Fibroblast of peridontal ligament (primary cell): Measurements from ENCODE around the gene SP110.
A peak's percentile ranks its signal among the peaks of the same experiment; 100 is the strongest.
"Not testable (repeated sequence)": the region's sequence is repeated elsewhere in the genome, so short reads cannot be mapped to it uniquely, and the experiment has no call there.

ENCODE experiments used
- DNase-seq: peaks from one replicate; pipeline ENCODE4 v3.0.0-alpha.2; 2010; ENCODE audit errors: extremely low read depth

Gene SP110

GRCh38 chr2:230219419-230220331 is at the start of gene SP110:
Gene SP110 (minus strand): TSS chr2:230219984. CDS start chr2:230216927, 3,057 bp downstream.
- peak; percentile 86 for DNase-seq

DNA sequence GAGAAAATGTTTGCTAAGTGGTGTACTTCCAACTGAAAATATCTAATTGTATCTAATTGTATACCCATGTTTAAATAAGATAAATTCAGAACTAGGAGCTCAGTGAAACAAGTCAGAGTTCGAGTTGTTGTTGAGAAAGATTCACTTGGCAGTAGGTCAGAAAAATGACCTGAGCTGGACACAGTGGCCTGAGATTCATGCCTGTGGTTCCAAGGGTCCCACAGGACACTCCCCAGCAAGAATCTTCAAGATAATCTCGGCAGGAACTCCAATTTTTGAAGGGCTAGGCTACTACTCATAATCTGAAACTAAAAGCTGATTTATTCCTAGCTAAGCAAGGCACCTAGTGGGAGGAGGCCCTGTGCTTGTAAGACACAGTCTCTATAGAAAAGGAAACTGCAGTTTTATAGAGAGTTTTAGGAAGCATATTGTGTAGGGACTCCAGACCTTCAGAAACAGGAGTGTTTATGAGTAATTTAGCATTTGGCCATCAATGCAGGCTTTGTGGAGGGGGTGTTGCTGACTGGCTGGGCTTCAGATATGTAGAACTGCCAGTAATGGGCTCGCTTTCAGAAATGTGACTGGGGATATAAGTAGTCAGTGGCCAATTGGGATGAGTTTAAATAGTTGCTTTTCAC is 48.9 kb upstream of the SP110 start:
- no peak for DNase-seq

DNA sequence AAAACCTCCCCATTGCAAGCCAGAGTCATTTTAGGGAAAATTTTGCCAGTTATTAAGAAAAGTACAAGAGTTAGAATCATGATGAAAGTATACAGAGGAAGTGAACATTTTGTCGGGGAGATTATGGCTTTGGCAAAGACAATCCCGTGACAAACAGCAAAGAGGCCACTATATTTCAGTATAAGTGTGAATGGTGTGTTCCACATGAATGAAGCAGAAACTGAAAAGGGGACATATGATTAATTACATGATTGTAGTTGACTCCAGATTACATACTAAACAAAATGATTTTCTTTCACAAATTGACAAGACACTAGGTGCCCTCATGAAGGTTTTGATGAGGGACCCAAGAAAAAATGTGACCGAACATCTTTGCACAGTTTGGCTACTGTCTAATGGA is 47.8 kb upstream of the SP110 start:
- DNase-seq: no peak

DNA sequence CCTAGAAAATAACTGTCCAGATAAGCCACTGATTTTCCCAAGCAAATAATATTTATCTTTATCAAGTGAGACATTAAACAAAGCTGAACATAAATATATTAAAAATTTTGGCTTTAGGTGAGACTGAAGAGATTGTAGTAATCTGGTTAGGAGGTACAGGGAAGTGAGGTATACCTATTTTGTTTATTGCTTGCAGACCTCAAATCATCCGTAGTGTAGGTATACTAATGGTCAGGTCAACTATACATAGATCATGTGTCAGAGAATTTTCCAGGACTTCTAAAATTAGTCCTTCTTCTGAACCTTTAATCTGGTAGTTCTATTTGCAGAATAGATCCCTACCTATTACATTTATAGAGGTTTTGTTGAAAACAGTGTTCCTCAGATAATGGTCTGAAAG is 47.3 kb upstream of the SP110 start:
- DNase-seq: no peak

GRCh38 chr2:230266638-230267037 is 46.9 kb upstream of the SP110 start:
- no peak for DNase-seq

GRCh38 chr2:230264945-230265344 is 45.2 kb upstream of the SP110 start:
- DNase-seq: not testable (repeated sequence)

DNA sequence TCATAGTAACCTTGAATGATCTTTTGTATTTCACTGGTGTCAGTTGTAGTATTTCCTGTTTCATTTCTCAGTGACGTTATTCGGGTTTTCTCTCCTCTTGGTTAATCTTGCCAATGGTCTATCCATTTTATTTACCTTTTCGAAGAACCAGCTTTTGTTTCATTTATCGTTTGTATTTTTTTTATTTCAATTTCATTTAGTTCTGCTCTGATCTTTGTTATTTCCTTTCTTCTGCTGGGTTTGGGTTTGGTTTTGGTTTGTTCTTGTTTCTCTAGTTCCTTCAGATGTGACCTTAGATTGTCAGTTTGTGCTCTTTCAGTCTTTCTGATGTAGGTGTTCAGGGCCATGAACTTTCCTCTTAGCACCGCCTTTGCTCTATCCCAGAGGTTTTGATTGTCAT is 42.5 kb upstream of the SP110 start:
- DNase-seq: no peak

- DNase-seq: peak; percentile 8
These were observed 38.7 kb upstream of the SP110 start for GRCh38 chr2:230258483-230258882.

DNA sequence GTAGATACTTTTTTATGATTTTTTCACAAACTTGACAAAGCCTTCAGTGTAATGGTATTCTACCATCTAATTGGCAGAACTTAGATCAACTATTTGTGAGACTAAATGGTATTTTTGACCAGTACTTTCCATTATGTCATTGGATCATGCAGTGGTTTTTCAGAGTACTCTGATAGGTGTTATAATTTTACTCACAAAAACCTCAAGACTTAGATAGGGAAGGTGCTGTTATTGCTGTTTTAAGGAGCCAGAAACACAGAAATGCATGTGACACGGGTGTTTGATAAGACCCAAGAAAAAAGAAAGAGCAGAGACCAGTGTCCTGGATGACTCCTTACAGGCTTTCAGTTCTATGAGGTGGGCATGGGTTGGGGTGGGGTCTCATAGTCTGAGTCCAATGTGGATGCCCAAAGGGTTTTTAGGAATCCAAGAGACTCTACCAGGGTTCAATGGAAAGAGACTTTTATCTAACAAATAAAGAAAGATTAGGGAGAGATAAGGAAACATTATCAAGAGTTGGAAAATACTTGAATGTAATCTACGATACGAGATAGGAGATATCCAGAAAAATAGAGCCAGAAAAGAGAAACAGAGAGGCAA is 37.0 kb upstream of the SP110 start:
- no peak for DNase-seq

GRCh38 chr2:230254152-230254881 is 34.5 kb upstream of the SP110 start:
- no peak for DNase-seq

DNA sequence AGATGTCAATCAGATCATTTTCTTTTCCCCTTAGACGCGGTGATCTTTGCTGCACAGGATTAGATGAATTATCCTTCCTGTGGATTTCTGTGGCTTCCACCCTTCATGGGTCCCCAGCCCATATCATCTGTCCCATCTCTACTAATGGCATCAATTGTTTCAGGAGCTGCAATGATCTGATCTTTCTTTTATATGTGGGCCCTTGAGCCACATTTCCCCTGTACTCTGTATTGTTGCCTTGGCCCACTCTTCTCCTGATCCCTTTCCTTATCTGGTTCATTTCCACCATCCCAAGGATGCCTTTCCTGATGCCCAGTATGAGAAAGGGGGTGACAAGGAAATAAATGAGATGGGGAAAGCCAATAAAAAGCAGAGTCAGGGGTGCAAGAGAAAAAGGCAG is 30.4 kb upstream of the SP110 start:
- DNase-seq: no peak

DNA sequence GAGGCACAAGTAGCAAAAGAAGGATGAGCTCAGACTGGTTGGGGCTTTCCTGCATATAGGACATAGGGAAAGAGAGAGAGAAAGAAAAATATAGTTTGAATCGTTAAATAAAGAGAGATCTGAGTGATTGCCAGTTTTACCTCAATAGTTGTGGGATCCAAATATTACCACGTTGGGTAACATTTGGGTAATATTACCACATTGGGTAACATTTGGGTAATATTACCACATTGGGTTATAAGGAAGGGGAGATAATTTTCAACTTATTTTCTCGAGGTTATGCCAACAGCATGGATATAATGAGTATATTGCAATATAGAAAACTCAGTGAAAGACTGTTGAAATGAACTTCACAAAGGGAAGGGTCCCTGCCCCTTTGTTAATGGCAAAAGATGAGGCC is 26.4 kb upstream of the SP110 start:
- DNase-seq: no peak

GRCh38 chr2:230244211-230244610 is 24.4 kb upstream of the SP110 start:
- DNase-seq: no peak

- peak; percentile 41 for DNase-seq
These were observed 15.1 kb upstream of the SP110 start for GRCh38 chr2:230234845-230235244.

DNA sequence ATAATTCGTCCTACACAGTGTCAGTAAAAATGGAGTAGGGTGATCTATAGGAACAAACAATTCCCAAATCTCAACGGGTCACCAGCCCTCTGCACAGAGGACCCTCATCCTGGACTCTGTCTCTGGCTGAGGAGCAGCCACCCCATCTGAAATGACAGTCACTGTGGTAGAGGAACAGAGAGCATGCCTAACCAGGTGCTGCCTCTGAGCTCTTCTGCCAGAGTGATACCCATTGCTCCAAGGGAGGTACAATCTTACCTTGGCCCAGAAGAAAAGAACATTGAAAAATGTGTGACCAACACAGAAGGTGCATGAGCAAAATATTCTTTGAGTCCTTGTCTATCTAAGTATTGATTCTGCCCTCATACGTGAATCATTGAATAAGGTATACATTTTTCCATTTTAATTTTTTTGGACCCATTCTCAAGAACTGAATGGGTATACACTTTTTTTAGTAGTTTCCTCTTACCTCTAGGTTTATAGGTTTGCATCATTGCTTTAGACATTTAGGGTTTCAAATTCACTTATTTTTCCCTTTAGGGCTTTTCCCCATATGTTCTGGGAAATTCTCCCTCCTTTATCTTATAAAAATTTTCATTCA is 14.4 kb upstream of the SP110 start:
- no peak for DNase-seq

DNA sequence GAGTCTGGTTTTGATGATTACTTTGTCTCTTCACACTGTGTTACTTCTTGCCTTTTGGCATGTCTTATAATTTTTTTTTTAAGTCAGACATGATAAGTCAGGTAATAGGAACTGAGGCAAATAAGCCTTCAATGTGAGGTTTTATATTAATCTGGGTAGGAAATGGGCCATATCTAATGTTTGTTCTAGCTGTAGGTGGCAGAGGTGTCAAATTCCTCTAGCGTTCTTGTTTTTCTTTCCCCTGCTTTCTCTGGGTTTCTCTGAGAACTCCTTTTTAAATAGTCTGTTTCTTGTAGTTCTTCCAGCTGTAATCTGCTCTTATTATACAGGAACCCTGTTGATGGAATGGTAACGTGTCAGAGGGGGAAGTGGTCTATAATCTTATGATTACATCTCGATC is 11.5 kb upstream of the SP110 start:
- DNase-seq: no peak

GRCh38 chr2:230230496-230231200 is 10.9 kb upstream of the SP110 start:
- peak; percentile 8 for DNase-seq

- peak; percentile 3 for DNase-seq
These were observed 10.3 kb upstream of the SP110 start for GRCh38 chr2:230230087-230230486.

DNA sequence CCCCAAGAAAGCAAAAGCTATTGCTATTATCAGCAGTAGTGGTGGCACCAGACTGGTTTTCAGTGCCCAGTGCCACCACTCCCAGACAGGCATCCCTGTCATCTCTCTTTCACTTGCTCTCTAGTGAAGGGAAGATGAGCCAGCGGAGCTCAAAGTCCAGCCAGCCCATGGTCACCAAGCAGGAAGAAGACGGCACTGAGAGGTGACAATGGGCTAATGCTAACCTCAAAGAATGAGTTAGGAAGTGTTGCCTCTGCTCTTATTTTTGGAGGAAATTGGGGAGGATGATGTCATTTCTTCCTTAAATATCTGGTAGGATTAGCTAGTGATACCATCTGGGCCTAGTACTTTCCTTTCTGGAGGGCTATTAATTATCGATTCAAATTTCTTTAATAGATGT is 7.4 kb upstream of the SP110 start:
- DNase-seq: no peak

GRCh38 chr2:230226051-230226551 is 6.3 kb upstream of the SP110 start:
- DNase-seq: no peak

DNA sequence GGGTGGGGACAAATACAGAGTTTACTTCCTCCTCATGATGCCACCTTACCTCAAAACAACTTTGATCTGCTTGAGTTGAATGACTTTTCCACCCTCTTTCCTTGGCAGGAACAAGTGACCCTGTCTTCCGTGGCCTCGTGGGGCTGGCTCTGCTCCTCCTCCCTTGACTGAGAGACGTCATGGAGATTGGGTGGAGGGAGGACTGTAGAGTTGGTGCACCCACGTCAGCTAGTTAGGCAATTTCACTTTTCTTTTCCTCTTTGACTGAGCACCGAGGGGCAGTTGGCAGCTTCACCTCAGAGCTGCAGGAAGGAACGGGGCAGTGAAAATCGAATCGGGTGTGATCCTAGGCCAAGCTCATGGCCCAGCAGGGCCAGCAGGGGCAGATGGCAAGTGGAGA is 5.7 kb upstream of the SP110 start, which contains the start of gene SP140:
SP140 (plus strand) TSS at position 251 of the 400 bp plus-strand sequence; CDS start at position 360, 109 bp downstream.
- DNase-seq: no peak
